ENCODE measurements around the gene SKIDA1. TPM values are rescaled to one million over a fixed set of nuclear protein-coding genes. Genes with fewer than 3 reads are reported as not detected.

Gene SKIDA1
- total RNA-seq, 1 experiment from 2014 or later = 4.4 TPM

GRCh38 chr10:21501731-21502347 is 23.6 kb downstream of the SKIDA1 start:
- no peak for DNase-seq (ENCODE audit: low spot score)
- intact Hi-C loops (cut with micrococcal nuclease; ENCODE audit: unreplicated experiment) = no loop called here
- CTCF ChIA-PET = no interaction called here
- peaks cover 6% of the 10 kb centered on the region for H3K4me1 ChIP-seq (ENCODE audit: insufficient read depth, low read length, poor library complexity, severe bottlenecking)
- TF ChIP-seq CTCF (conservative IDR thresholded peaks at IDR 0.05; ENCODE audit: low read depth, low read length) = no peak
- no peaks in the 10 kb centered on the region for H3K36me3 ChIP-seq (ENCODE audit: insufficient read depth, low read length, poor library complexity, severe bottlenecking)
- BruUV-seq (replicated peaks) = no TSS peak
- POLR2A ChIA-PET (ENCODE audit: low non-redundant PET) = no interaction called here
- H3K27me3 ChIP-seq (replicated peaks; ENCODE audit: insufficient read depth, low read depth, low read length, poor library complexity) = no peaks in the 10 kb centered on the region
- H3K4me3 ChIP-seq (ENCODE audit: low read depth, low read length, poor library complexity, severe bottlenecking) = no peak overlapping the region
- no peak overlapping the region for H3K27ac ChIP-seq (ENCODE audit: low read depth, low read length, poor library complexity, severe bottlenecking)
- H3K9me3 ChIP-seq (ENCODE audit: low read depth, low read length, poor library complexity, severe bottlenecking) = no peaks in the 10 kb centered on the region

- no peaks in the 10 kb centered on the region for H3K9me3 ChIP-seq (ENCODE audit: low read depth, low read length, poor library complexity, severe bottlenecking)
- no peaks in the 10 kb centered on the region for H3K36me3 ChIP-seq (ENCODE audit: insufficient read depth, low read length, poor library complexity, severe bottlenecking)
- CTCF ChIA-PET = no interaction called here
- no peak overlapping the region for H3K27ac ChIP-seq (ENCODE audit: low read depth, low read length, poor library complexity, severe bottlenecking)
- BruUV-seq (replicated peaks) = no TSS peak
- peaks cover 6% of the 10 kb centered on the region for H3K4me1 ChIP-seq (ENCODE audit: insufficient read depth, low read length, poor library complexity, severe bottlenecking)
- no peak overlapping the region for H3K4me3 ChIP-seq (ENCODE audit: low read depth, low read length, poor library complexity, severe bottlenecking)
- intact Hi-C loops (cut with micrococcal nuclease; ENCODE audit: unreplicated experiment) = no loop called here
- H3K27me3 ChIP-seq (replicated peaks; ENCODE audit: insufficient read depth, low read depth, low read length, poor library complexity) = no peaks in the 10 kb centered on the region
- TF ChIP-seq EZH2 (IDR thresholded peaks at IDR 0.05; ENCODE audit: borderline replicate concordance, low read depth, low read length, poor library complexity, severe bottlenecking) (no peak), CTCF (conservative IDR thresholded peaks at IDR 0.05; ENCODE audit: low read depth, low read length) (no peak)
- DNase-seq (ENCODE audit: low spot score) = no peak
- POLR2A ChIA-PET (ENCODE audit: low non-redundant PET) = no interaction called here
These were observed 24.4 kb downstream of the SKIDA1 start for GRCh38 chr10:21501091-21501490.

- CTCF ChIA-PET = no interaction called here
- intact Hi-C loops (cut with micrococcal nuclease; ENCODE audit: unreplicated experiment) = no loop called here
- TF ChIP-seq EZH2 (IDR thresholded peaks at IDR 0.05; ENCODE audit: borderline replicate concordance, low read depth, low read length, poor library complexity, severe bottlenecking) (no peak), CTCF (conservative IDR thresholded peaks at IDR 0.05; ENCODE audit: low read depth, low read length) (no peak)
- Histone ChIP-seq H3K4me3 (ENCODE audit: low read depth, low read length, poor library complexity, severe bottlenecking) (no peak overlapping the region), H3K36me3 (ENCODE audit: insufficient read depth, low read length, poor library complexity, severe bottlenecking) (no peaks in the 10 kb centered on the region), H3K9me3 (ENCODE audit: low read depth, low read length, poor library complexity, severe bottlenecking) (no peaks in the 10 kb centered on the region), H3K4me1 (ENCODE audit: insufficient read depth, low read length, poor library complexity, severe bottlenecking) (peaks cover 6% of the 10 kb centered on the region), H3K27me3 (replicated peaks; ENCODE audit: insufficient read depth, low read depth, low read length, poor library complexity) (no peaks in the 10 kb centered on the region), H3K27ac (ENCODE audit: low read depth, low read length, poor library complexity, severe bottlenecking) (no peak overlapping the region)
- no peak for DNase-seq (ENCODE audit: low spot score)
- POLR2A ChIA-PET (ENCODE audit: low non-redundant PET) = no interaction called here
- BruUV-seq (replicated peaks) = no TSS peak
These were observed 24.9 kb downstream of the SKIDA1 start for GRCh38 chr10:21500578-21500910.
